OCI-LY7 (cell line): ENCODE data around the gene CDKAL1. TPM values are rescaled to one million over a fixed set of nuclear protein-coding genes. Genes with fewer than 3 reads are reported as not detected.

Experiments used
- BruUV-seq: library from RNA; stranded (reverse); fragments of 400-500 nt; replicated peaks from 2 replicates; lab custom pipeline; 2021; lab: Mats Ljungman, UMichigan
- CTCF ChIA-PET: fragments of 300-600 bp; sonication (Branson Sonifier 250); formaldehyde crosslinking; loops from one replicate; lab custom pipeline; 2022; ENCODE audit warnings: antibody characterized with exemption; ENCODE audit not compliant: unreplicated experiment; lab: Charles Lee
- POLR2A ChIA-PET: fragments of 300-600 bp; sonication (Branson Sonifier 250); formaldehyde crosslinking; loops from one replicate; lab custom pipeline; 2022; ENCODE audit warnings: antibody characterized with exemption; lab: Charles Lee
- DNase-seq: peaks from one replicate; pipeline ENCODE4 v3.0.0-alpha.2; 2015; ENCODE audit warnings: low spot score
- H2AFZ ChIP-seq: fragments of 200-600 bp; sonication (generic), shearing (Covaris generic); 2 replicates; pipeline ENCODE4 v1.6.1; 2014; ENCODE audit warnings: mild to moderate bottlenecking, antibody characterized with exemption, low read length, moderate library complexity
- H3K27ac ChIP-seq: fragments of 200-600 bp; sonication (generic); 2 replicates; pipeline ENCODE4 v1.5.1; 2014; ENCODE audit warnings: mixed run types, low read depth, mild to moderate bottlenecking, moderate library complexity, low read length, inconsistent platforms; ENCODE audit not compliant: poor library complexity, severe bottlenecking
- H3K36me3 ChIP-seq: fragments of 200-600 bp; sonication (generic); 2 replicates; pipeline ENCODE4 v1.6.1; 2014; ENCODE audit warnings: mild to moderate bottlenecking, antibody characterized with exemption, low read length, moderate library complexity, mixed read lengths; ENCODE audit not compliant: insufficient read depth
- H3K4me1 ChIP-seq: fragments of 200-600 bp; sonication (generic); 2 replicates; pipeline ENCODE4 v1.5.1; 2014; ENCODE audit warnings: mild to moderate bottlenecking, low read length; ENCODE audit not compliant: insufficient read depth, poor library complexity, severe bottlenecking
- H3K4me2 ChIP-seq: fragments of 200-600 bp; sonication (generic); 2 replicates; pipeline ENCODE4 v1.6.1; 2014; ENCODE audit warnings: mild to moderate bottlenecking, low read length
- H3K4me3 ChIP-seq: fragments of 200-600 bp; sonication (generic); 2 replicates; pipeline ENCODE4 v1.5.1; 2014; ENCODE audit warnings: mild to moderate bottlenecking, low read depth, low read length; ENCODE audit not compliant: poor library complexity, severe bottlenecking
- H3K79me2 ChIP-seq: fragments of 200-600 bp; sonication (generic); 2 replicates; pipeline ENCODE4 v1.6.1; 2016; ENCODE audit warnings: low read depth, mild to moderate bottlenecking, low read length, moderate library complexity, mixed read lengths; ENCODE audit not compliant: insufficient read depth
- H3K9me2 ChIP-seq: fragments of 200-600 bp; sonication (generic); 2 replicates; pipeline ENCODE4 v1.6.1; 2016; ENCODE audit warnings: mild to moderate bottlenecking, low read length, mixed read lengths; ENCODE audit not compliant: insufficient read depth
- H3K9me3 ChIP-seq: fragments of 200-600 bp; sonication (generic); 2 replicates; pipeline ENCODE4 v1.6.1; 2014; ENCODE audit warnings: mild to moderate bottlenecking, mixed run types, low read length, mixed read lengths
- H4K20me1 ChIP-seq: fragments of 200-600 bp; sonication (generic); 2 replicates; pipeline ENCODE4 v1.6.1; 2014; ENCODE audit warnings: mild to moderate bottlenecking, antibody characterized with exemption, low read length, moderate library complexity, mixed read lengths; ENCODE audit not compliant: insufficient read depth
- CTCF ChIP-seq: fragments of 200-600 bp; sonication (generic); conservative IDR thresholded peaks from 2 replicates; pipeline ENCODE4 v1.5.1; 2014; ENCODE audit warnings: mild to moderate bottlenecking, antibody characterized with exemption, low read length, moderate library complexity, mixed read lengths
- EZH2phosphoT487 ChIP-seq: fragments of 200-600 bp; sonication (generic); IDR thresholded peaks from 2 replicates; pipeline ENCODE4 v1.6.1; 2018; ENCODE audit warnings: low read depth, borderline replicate concordance, mild to moderate bottlenecking, mixed run types, antibody characterized with exemption, low read length, moderate library complexity, mixed read lengths
- intact Hi-C: fragments of 100-400 bp; cut with micrococcal nuclease; formaldehyde crosslinking; loops from one replicate; pipeline ENCODE4 v1.10.0; 2022; ENCODE audit not compliant: unreplicated experiment
- total RNA-seq, 2 experiments: library from RNA; depleted of rRNA in 1 of 2; stranded (reverse); fragments of >200 nt in 1 of 2; shearing (Covaris generic) in 1 of 2; gene quantifications; 2 replicates each; pipeline ENCODE4 v1.2.3, GENCODE V29; 2014 to 2022

The CDKAL1 gene
- total RNA-seq, 2 experiments from 2014 or later = 19.9 to 21.1 TPM

DNA sequence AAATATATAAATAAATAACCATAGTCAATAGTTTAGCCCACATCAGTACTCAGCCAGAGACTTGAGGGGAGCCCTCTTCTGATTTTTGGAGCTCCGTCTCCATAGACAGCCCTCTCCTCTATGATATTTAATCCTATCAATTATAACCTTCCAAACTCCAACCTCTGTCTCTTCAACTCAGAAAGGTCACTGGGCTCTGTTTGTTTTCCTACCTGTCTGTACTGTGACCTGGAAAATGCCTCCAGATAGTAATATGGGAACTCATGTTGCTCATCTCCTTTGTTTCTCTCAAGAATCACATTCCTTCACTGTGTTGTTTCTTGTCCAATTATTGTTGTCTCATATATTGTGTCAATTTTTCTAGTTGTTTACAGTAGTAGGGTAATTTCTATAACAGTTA, 409.7 kb downstream of the CDKAL1 start:
- Histone ChIP-seq H3K36me3 (no peaks in the 10 kb centered on the region), H3K4me1 (no peaks in the 10 kb centered on the region), H3K9me2 (no peaks in the 10 kb centered on the region), H4K20me1 (no peaks in the 10 kb centered on the region), H3K4me3 (no peak overlapping the region), H3K9me3 (no peaks in the 10 kb centered on the region), H3K27ac (no peak overlapping the region), H3K79me2 (no peaks in the 10 kb centered on the region), H2AFZ (no peak overlapping the region), H3K4me2 (no peak overlapping the region)
- BruUV-seq = no TSS peak
- CTCF ChIA-PET = no interaction called here
- TF ChIP-seq EZH2phosphoT487 (no peak), CTCF (no peak)
- DNase-seq = no peak
- POLR2A ChIA-PET = interaction anchor here (0.5 kb wide), 1 partner anchor 23 kb away, joined by 3 read pairs; no protein-coding TSS in a partner anchor
- intact Hi-C loops = no loop called here

GRCh38 chr6:20946022-20946421, 411.8 kb downstream of the CDKAL1 start:
- H3K4me2 ChIP-seq = no peak overlapping the region
- ChIA-PET CTCF (no interaction called here), POLR2A (no interaction called here)
- no peaks in the 10 kb centered on the region for H3K9me3 ChIP-seq
- H3K36me3 ChIP-seq = no peaks in the 10 kb centered on the region
- H3K4me3 ChIP-seq = no peak overlapping the region
- intact Hi-C loops = no loop called here
- no peak overlapping the region for H3K27ac ChIP-seq
- no peaks in the 10 kb centered on the region for H3K4me1 ChIP-seq
- no peak for DNase-seq
- TF ChIP-seq CTCF = no peak
- TF ChIP-seq EZH2phosphoT487 = no peak
- no peak overlapping the region for H2AFZ ChIP-seq
- H3K9me2 ChIP-seq = no peaks in the 10 kb centered on the region
- H4K20me1 ChIP-seq = no peaks in the 10 kb centered on the region
- BruUV-seq = no TSS peak
- H3K79me2 ChIP-seq = no peaks in the 10 kb centered on the region

GRCh38 chr6:20946890-20947289, 412.6 kb downstream of the CDKAL1 start:
- no peak overlapping the region for H3K4me2 ChIP-seq
- H3K9me2 ChIP-seq = no peaks in the 10 kb centered on the region
- no peak overlapping the region for H3K27ac ChIP-seq
- no peaks in the 10 kb centered on the region for H4K20me1 ChIP-seq
- intact Hi-C loops = no loop called here
- no peaks in the 10 kb centered on the region for H3K79me2 ChIP-seq
- H2AFZ ChIP-seq = no peak overlapping the region
- CTCF ChIA-PET = no interaction called here
- H3K4me1 ChIP-seq = no peaks in the 10 kb centered on the region
- no peak for TF ChIP-seq EZH2phosphoT487
- TF ChIP-seq CTCF = no peak
- POLR2A ChIA-PET = interaction anchor here (0.7 kb wide), 1 partner anchor 18 kb away, joined by 3 read pairs; no protein-coding TSS in a partner anchor
- no TSS peak for BruUV-seq
- H3K36me3 ChIP-seq = no peaks in the 10 kb centered on the region
- no peaks in the 10 kb centered on the region for H3K9me3 ChIP-seq
- no peak for DNase-seq
- no peak overlapping the region for H3K4me3 ChIP-seq
